Skin of body (tissue), 2 donors: ENCODE data around the gene MAEA. TPM values are rescaled to one million over a fixed set of nuclear protein-coding genes. Genes with fewer than 3 reads are reported as not detected.
"Not testable (repeated sequence)": the region's sequence is repeated elsewhere in the genome, so short reads cannot be mapped to it uniquely, and the experiment has no call there.

ENCODE experiments used
- DNase-seq: peaks from one replicate; lab custom pipeline; 2025; lab: John Stamatoyannopoulos, UW
- total RNA-seq: library from RNA; depleted of rRNA; stranded (reverse); fragments of >200 nt; gene quantifications from one replicate; pipeline ENCODE4 v1.2.3, GENCODE V29; 2014

MAEA gene
- total RNA-seq, 1 donor from 2014 or later, result 32.6 TPM

GRCh38 chr4:1365271-1366178 is 75.8 kb downstream of the MAEA start:
- DNase-seq, result no peak

GRCh38 chr4:1366371-1367229 is 76.9 kb downstream of the MAEA start:
- DNase-seq, result no peak

GRCh38 chr4:1367230-1367935 is 77.7 kb downstream of the MAEA start:
- no peak for DNase-seq

- no peak for DNase-seq
Observed at GRCh38 chr4:1367936-1368289, 78.2 kb downstream of the MAEA start.

- DNase-seq, result no peak
Observed at GRCh38 chr4:1368421-1369090, 78.9 kb downstream of the MAEA start.

- no peak for DNase-seq
Observed at GRCh38 chr4:1369091-1369450, 79.4 kb downstream of the MAEA start.

- DNase-seq, result no peak
Observed at GRCh38 chr4:1369479-1370079, 79.9 kb downstream of the MAEA start.

GRCh38 chr4:1370321-1371124 is 80.8 kb downstream of the MAEA start:
- no peak for DNase-seq

GRCh38 chr4:1371176-1372165 is 81.8 kb downstream of the MAEA start:
- no peak for DNase-seq

- not testable (repeated sequence) for DNase-seq
Observed at GRCh38 chr4:1372576-1372975, 82.9 kb downstream of the MAEA start.

GRCh38 chr4:1373892-1374705 is 84.4 kb downstream of the MAEA start:
- no peak for DNase-seq

- no peak for DNase-seq
Observed at GRCh38 chr4:1374706-1375045, 85.0 kb downstream of the MAEA start.

- DNase-seq, result no peak
Observed at GRCh38 chr4:1375051-1375721, 85.5 kb downstream of the MAEA start.

- no peak for DNase-seq
Observed at GRCh38 chr4:1375761-1376322, 86.2 kb downstream of the MAEA start.

- no peak for DNase-seq
Observed at GRCh38 chr4:1376391-1376840, 86.7 kb downstream of the MAEA start.

- DNase-seq, result no peak
Observed at GRCh38 chr4:1376841-1377605, 87.3 kb downstream of the MAEA start.
